Embryonic facial prominence (tissue), 1 donor: ENCODE measurements around the gene ITGB2.
"Not testable (repeated sequence)": the region's sequence is repeated elsewhere in the genome, so short reads cannot be mapped to it uniquely, and the experiment has no call there.

Experiments used
- DNase-seq: peaks from one replicate; pipeline ENCODE4 v3.0.0-alpha.2; 2016; ENCODE audit errors: extremely low spot score

The ITGB2 gene

DNA sequence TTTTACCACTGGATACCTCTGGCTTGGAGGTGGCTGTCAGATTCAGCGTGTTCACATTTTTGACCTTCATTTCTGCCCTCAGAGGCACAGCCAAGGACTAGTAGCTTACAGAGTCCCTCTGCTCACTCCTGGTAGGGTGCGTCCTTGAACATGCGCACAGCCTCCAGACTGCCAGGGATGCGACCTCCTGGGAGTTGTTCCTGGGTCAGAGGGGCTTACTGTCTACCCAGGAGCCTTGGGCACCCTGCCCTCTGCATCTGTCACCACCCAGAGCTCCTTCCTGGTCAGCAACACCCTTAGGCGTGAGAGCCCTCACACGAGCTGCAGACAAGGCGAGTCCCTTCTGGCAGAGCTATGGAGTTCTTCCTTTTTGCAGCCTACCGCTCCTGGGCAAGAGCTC, 20.9 kb upstream of the ITGB2 start:
- no peak for DNase-seq

DNA sequence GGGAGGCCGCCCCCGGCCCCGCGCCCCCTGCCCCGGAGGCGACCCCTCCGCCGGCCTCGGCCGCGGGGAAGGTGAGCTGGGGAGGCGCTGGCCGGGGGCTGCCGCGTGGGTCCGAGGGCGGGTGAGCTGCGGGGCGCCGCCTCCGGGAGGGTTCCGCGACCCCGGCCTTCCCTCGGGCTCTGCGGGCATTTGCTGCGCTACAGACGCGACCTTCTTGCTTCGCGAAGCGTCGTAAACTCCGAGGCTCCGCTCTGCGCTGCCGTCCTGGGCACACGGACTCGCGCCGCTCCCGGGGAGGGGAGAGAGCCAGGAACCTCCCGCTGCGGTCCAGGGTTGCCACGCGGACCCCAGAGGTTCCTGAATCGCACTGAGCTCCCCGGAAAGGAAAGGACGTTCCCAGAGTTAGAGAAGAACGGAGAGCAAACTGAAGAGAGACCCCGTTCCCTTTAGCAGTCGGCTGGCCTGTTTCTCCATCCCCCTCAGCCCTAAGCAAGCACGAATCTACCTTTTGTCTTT, 19.5 kb upstream of the ITGB2 start:
- no peak for DNase-seq

DNA sequence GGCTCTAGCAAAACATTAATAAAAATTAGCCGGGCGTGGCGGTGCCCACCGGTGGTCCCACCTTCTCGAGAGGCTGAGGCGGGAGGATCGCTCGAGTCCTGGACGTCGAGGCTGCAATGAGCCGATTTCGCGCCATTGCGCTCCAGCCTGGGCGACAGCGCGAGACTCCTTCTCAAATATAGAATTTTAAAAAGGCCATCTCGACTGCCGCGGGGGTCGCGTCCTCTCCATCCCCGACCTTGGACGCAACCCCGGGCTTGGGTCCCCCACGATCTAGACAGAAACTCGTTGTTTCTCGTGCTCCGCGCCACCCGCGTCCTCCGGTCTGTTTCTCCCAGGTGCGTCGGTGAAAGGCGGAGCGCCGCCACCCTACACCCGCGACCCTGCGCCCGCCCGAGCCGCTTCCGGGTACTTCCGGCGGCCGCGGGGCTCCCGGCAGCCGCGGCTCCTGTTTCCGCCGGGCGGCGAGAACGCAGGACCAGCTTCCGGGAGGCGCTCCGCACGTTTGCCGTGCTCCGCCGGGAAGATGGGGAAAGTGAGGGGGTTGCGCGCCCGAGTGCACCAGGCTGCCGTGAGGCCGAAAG, 18.9 kb upstream of the ITGB2 start, which contains the start of gene SLX9:
Gene SLX9 (plus strand): TSS at position 498 of the 584 bp plus-strand sequence. CDS start 29 bp downstream, at position 527.
- DNase-seq: peak; percentile 42

DNA sequence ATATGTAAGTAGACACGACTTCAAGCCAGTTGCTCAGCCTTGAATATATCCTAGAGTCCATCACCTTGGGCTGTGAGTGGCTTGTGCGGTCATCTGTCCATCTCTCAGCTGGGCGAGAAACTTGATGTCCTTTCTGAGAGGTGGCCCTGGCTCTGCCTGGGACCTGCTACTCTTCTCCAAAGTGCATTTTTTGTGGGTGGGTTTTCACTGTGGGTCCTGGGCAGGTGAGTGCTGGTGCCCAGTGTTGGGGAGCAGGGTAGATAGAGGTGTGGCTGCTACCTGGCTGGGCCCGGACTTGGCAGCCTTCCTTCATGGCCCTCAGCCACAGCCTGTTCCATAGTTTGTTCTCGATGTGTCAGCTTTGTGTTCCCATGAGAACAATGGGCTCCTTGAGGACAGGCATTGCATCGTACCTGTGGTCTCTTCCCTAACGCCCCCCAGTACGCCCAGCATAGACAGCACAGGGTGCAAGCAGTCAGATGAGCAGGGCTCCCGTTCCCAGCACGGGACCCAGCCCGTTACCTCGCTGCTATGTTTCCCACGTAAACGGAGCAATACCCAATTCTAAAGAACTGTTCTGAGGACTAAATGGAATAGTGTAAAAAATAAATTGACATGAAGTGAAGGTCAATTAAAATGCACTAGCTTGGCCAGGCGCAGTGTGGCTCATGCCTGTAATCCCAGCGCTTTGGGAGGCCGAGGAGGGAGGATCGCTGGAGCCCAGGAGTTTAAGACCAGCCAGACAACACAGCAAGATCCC, 18.3 kb upstream of the ITGB2 start:
- no peak for DNase-seq

DNA sequence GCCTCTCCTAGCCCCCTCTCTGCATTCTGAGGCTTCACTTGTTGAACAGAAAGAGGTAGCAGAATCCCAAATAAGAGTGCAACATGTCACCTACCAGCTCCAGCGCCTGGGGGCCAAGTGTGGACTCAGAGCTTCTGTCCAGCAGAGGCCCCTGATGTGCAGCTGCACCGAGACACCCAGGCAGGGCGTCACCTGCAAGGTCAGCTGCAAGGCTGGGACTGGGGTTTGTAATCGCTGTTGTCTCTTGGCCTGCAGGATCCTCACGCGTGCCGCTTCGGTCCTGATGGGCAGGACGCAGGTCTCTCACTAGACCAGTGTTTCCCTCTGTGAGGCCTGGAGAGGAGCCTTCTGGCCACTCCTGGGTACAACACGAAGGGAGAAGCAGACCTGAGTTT, 14.8 kb upstream of the ITGB2 start:
- DNase-seq: no peak

DNA sequence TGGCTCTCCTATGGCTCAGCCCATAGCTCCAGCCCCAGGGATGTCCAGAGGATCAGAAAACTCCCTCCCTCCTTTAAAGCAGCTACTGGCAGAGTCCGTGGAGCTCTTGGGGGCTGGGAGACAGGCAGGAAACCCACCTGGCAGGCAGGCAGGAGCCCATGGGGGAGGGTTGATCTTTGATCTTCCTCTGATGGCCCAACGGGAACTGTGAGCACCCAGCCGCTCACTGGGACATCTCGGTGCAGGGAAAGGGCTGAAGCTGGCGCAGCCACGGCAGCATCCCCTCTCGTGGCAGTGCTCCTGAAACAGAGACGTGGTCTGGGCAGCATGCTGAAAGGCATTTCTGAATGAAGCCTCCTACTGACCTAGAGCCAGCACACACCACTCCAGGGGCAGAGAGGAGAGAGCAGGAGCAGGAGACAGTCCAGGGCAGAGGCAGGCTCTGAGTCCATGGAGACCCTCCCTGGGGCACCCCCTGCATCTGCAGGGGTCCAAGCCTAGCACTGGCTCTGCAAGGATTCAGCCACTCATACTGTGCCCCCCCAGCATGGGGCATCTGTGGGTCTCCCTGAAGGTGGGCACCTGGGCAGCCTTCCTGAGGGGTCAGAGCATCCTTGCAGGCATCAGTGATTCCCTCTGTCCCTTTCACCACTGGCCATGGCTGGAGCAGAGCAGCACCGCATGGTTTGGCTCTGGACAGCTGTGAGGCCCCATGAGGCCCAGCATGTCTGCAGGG, 14.3 kb upstream of the ITGB2 start:
- no peak for DNase-seq

DNA sequence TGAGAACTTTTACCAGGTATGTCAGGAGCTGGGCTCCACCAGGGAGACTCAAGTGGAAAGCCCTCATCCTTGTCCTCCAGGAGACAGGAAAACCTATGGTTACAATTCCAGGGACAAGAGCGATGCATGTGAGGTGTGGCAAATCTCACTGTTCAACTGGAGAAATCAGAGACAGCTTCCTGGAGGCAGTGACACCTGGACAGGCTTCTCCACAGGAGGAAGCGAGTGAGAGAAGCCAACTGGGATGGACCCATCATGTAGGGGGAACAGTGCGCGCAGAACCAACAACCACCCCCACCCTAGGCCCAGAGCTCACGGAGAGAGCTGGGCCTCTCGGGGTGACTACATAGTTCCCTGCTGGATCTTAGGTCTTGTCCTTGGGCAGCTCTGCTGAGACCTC, 13.6 kb upstream of the ITGB2 start:
- DNase-seq: no peak

DNA sequence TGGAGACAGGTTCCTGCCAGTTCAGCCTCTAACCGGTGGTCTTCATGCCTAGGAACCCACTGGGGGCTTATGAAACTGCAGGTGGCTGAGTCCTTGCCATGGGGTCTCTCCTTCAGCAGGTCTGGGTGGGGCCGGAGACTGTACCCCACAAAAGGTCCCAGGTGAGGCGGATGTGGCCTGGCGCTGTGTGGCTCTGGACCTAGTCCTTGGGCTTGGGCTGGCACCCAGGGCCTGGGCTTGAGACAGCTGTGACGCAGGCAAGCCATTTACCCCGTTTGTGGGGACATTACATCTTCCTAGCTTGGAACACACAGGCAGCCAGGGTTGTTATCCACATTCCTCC, 13.2 kb upstream of the ITGB2 start:
- DNase-seq: no peak

DNA sequence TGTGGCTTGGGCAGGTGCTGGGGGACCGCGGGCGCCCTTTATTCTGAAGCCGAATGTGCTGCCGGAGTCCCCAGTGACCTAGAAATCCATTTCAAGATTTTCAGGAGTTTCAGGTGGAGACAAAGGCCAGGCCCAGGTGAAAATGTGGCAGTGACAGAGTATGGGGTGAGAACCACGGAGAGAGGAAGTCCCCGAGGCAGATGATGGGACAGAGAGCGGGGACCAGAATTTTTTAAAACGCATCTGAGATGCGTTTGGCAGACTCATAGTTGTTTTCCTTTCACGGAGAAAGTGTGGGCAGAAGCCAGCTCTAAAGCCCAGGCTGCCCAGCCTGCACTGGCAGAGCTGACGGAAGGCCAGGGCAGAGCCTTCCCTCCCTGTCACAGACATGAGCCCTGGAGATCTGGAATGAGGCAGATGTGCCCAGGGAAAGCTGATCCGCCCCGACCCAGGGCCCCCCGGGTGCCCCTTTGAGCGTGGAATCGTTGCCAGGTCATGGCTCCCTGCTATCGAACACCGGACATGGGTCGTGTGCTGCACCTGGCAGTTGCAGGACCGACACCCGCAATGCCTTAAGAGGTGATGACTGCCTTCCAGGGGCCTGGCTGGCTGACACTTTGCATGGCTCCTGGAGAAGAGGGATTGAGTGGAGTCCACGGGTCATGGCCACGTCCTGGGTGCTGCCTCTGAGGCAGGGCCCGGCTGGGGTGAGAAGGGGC, 12.7 kb upstream of the ITGB2 start:
- no peak for DNase-seq

DNA sequence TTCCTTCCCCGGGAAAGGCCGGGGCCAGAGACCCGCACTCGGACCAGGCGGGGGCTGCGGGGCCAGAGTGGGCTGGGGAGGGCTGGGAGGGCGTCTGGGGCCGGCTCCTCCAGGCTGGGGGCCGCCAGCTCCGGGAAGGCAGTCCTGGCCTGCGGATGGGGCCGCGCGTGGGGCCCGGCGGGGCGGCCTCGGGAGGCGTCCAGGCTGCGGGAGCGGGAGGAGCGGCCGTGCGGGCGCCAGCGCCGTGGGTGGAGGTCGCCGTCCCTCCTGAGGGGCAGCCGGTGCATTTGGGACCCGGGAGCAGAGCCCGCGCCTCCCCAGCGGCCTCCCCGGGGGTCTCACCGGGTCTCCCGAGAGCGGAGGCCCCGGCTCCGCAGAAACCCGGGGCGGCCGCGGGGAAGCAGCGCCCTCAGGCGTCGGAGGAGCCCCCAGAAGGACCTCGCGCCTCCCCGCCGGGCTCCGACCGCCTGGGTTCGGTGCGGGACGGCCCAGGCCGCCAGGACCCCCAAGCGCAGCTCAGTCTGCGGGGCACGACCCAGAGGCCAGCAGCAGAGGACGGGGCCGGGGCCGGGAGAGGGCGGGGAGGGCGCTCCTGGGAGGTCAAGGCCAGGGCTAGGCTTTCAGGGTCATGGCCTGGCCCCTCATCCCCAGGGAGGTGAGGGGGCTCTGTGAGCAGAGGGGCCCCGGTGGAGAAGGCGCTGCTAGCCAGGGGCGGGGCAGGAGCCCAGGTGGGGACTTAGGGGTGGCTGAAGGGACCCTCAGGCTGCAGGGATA, 11.9 kb upstream of the ITGB2 start:
- no peak for DNase-seq

DNA sequence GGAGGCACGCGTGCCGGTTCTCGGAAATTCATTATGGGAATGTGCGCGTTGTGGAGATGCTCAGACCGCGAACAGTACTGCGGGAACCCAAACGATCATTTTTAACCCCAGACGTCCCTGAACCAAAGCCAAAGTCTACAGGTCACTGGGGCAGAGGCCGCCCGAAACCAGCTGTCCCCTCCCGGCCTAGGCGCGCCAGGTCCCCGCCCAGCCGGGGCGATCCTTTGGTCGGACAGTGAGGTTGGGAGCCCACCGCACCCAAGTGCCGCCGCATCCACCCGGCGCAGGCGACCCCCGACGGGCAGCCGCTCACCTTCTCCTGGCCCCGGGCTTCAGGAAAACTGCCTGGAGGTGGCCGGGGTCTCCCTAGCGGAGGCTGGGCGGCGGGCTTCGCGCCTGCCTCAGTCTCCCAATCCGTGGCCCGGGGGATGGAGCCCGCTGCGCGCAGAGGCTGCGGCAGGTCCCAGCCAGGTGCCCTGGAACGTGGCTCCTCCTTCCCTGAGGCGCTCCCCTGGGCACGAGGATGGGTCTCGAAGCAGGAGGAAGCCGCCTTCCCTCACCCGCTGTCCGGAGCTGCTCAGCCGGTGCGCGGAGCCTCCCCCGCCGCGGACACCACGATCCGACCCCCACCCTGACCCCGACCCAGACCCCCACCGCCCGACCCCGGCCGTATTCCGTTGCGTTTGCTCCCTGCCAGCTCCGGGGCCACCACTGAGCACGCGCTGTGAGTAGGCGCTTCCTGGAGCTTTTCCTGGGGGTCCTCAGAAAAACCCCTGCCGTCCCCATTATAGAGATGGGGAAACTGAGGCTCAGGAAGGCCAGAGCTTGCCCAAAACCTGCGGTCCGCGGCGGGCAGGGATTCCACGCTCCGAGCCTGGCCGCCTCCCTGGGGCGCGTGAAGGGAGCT, 11.1 kb upstream of the ITGB2 start:
- no peak for DNase-seq

DNA sequence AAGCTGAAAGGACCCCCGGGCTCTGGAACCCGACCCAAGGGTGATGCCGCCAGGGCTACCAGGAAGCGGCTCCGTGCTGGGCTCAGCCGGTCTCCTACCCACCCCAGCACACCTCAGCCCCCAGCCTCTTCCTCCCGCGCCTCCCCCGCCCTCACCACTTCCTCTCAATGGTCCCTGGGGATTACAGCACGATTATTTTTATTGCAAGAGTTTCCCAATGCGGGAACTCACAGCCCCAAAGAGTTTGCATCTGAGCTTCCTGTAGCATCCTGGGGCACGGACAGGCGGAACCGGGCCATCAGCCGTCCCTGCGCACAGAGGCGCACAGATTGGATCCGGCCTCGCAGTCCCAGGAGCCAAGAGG, 10.4 kb upstream of the ITGB2 start:
- DNase-seq: no peak

DNA sequence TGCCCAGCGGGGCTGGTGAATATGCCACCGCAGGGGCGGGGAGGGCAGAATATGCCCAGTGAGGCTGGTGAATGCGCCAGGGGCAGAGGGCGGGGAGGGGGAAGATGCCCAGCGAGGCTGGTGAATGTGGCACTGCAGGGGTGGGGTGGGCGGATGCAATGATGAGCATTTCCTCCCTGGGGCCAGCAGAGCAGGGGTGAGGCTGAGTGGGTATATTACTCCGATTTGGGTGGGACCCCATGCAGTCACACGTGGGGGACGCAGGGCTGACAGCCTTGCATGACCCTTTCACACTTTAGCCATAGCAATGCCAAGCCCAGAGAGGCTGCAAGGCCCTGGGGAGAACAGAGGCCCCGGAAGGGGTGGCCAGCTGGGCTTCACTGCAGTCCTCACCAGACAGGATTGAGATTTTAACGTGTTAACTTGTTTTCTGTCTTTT, 9.9 kb upstream of the ITGB2 start:
- DNase-seq: no peak

DNA sequence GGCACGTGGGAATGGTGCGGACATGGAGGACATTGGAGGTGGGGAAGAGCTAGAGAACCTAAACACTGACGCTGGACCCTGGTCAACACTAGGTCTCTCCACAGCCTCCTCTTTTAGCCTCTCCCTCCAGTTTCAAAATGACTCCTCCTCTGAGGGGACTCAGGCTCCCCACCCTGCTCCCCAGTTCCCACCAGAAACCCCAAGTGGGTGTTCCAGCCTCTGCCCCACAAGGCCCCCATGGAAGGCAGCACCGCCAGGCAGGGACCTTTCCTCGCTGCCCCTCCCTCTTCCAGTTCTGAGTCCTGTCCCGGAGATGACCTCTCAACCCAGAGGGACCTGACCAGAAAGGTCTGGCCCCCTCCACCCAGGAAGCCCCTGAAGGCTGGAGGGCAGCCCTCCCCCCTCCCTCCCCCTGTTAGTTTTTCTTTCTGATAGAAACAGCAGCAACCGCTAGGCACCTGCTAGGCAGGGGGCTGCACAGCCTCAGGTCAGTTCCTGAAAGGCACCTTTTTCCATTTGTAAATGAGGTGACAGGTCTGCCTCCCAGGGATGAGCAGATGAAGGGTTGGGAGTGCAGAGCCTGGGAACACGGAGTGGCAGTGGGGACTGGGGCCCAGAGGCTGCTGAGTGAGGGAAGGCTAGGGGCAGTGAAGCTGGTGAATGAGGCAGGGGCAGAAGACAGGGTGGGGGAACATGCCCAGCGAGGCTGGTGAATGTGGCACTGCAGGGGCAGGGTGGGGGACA, 9.3 kb upstream of the ITGB2 start:
- no peak for DNase-seq

DNA sequence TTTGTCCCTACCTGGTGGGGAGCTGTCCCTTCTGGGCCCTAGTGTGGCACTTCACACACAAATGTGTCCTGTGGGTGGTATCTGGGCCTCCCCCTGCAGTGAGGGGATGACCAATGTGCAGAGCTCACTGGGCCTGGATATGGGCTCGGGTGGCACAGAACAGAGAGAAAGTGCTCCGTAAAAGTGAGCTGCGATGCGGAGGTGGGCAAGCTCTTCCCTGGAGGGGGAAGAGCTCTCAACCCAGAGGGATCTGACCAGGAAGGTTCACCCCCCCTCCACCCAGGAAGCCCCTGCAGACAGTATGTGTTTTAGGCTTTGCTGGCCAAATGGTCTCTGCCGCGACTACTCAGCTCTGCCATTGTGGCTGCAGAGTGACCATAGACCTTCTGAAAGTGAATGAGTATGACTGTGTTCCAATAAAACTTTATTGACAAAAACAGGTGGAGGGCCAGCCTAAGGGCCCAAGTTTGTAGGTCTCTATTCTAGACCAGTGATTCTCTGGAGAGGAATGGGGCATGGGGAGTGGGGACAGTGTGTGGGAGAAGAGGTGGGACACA, 8.6 kb upstream of the ITGB2 start:
- no peak for DNase-seq

DNA sequence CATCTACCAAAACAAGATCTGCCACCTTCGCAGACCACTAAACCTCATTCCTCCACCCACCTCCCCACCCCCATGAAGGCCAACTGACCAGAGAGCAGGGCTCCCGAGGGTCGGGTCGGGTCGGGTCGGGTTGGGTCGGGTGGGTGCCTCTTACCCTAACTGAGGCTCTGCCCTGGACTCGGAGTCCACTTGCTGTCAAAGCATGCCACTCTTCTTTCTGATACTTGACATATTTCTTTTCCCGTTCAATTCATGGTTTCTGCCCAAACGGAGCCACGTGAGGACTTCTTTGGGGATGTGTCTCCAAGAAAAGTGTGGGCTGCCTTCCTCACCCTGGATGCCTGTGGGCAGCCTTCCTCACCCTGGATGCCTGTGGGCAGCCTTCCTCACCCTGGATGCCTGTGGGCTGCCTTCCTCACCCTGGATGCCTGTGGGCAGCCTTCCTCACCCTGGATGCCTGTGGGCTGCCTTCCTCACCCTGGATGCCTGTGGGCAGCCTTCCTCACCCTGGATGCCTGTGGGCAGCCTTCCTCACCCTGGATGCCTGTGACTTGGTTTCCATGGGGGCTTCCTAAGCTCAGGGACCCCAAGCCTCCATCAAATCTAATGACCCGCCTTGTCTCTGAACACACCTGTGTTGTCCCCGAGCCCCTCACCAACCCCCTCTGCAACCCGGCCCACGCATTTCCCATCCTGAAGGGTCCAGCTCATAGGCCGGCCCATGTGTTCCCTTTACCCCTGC, 8.0 kb upstream of the ITGB2 start:
- DNase-seq: not testable (repeated sequence)

DNA sequence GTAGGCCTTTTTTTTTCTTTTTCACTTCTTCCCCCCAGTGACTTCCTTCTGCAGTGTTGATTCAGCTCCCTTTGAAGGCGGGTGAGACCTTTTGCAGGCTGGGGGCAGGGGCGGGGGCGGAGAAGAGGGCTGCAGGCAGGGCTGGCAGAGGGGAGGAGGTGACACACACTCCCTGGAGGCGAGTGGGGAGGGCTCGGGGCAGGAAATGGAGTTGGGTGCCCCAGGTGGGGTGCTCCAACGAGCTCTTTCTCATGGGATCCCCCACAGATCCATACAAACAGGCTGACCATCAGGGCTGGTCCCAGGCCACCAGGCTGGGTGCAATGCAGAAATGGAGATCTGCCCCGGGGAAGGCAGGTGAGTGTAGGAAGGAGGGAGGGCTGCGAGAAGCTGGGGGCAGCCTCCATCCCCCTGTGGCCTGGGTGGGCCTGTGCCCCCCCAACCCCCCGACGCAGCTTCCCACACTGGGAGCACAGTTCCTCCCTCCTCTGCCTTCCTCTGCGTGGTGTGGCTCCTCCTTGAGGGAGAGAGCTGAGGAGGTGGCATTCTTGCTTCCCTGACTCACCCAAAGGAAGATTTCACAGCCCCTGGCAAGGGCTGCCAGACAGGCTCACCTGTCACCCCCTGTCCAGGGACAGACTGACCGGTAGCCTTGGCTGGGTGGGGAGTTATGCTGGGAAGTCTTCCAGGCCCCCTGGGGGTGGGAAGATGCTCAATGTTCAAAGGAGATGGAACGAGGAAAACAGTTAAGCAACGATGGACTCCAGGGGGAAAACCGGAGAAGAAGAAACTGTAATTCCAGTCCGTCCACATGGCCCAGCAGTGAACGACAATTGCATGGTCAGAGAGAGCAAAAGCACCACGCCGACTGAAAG, 7.1 kb upstream of the ITGB2 start:
- no peak for DNase-seq

DNA sequence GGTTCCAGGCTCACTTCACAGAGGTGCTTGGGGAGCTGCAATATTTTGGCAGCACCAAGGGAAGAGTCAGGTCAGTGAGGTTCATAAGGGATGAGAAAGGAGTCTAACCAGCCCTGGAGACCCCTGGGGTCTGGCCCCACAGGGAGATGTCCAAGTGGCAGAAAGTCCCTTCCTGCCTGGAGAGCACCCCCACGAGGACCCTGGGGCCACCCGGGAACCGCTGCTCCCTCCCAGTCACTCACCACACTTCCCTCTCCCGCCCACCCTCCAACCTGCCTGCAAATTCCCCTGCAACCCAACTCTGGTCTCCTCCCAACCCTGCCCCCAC, 6.5 kb upstream of the ITGB2 start:
- DNase-seq: no peak
